MCF 10A (cell line): ENCODE data around the gene ALDH7A1. TPM values are rescaled to one million over a fixed set of nuclear protein-coding genes. Genes with fewer than 3 reads are reported as not detected.

Source experiments
- Bru-seq: library from RNA; stranded (reverse); fragments of 400-500 nt; gene quantifications from one replicate; lab custom pipeline; 2021; lab: Mats Ljungman, UMichigan
- BruChase-seq, 2 experiments: library from RNA; stranded (reverse); fragments of 400-500 nt; gene quantifications; one replicate each; lab custom pipeline; 2021; lab: Mats Ljungman, UMichigan
- BruUV-seq: library from RNA; stranded (reverse); fragments of 400-500 nt; replicated peaks from 2 replicates; lab custom pipeline; 2021; lab: Mats Ljungman, UMichigan
- CTCF ChIA-PET: fragments of 300-600 bp; sonication (Branson Sonifier 250); formaldehyde crosslinking; extraction: SDS; loops from one replicate; lab custom pipeline; 2021; ENCODE audit warnings: antibody characterized with exemption, inconsistent platforms; lab: Yijun Ruan, JAX
- POLR2A ChIA-PET: fragments of 300-600, 350-650 bp; sonication (Branson Sonifier 250); formaldehyde crosslinking; extraction: SDS; loops from one replicate; lab custom pipeline; 2020; ENCODE audit warnings: antibody characterized with exemption, inconsistent platforms; lab: Yijun Ruan, JAX
- DNase-seq: peaks from one replicate; pipeline ENCODE4 v3.0.0-alpha.2; 2018; ENCODE audit not compliant: unreplicated experiment
- H3K27ac Mint-ChIP-seq: one replicate; pipeline ENCODE4 v1.8.0; 2022; ENCODE audit warnings: mild to moderate bottlenecking, low read depth, mixed read lengths; ENCODE audit not compliant: unreplicated experiment
- H3K27me3 Mint-ChIP-seq: one replicate; pipeline ENCODE4 v1.8.0; 2022; ENCODE audit warnings: mixed read lengths; ENCODE audit not compliant: insufficient read depth, unreplicated experiment
- H3K36me3 Mint-ChIP-seq: one replicate; pipeline ENCODE4 v1.8.0; 2022; ENCODE audit warnings: mild to moderate bottlenecking, moderate library complexity, mixed read lengths; ENCODE audit not compliant: insufficient read depth, unreplicated experiment
- H3K4me1 Mint-ChIP-seq: one replicate; pipeline ENCODE4 v1.8.0; 2022; ENCODE audit warnings: mixed read lengths; ENCODE audit not compliant: insufficient read depth, unreplicated experiment
- H3K4me3 Mint-ChIP-seq: one replicate; pipeline ENCODE4 v1.8.0; 2022; ENCODE audit warnings: mild to moderate bottlenecking, moderate library complexity, mixed read lengths; ENCODE audit not compliant: unreplicated experiment
- H3K9me3 Mint-ChIP-seq: one replicate; pipeline ENCODE4 v1.8.0; 2022; ENCODE audit warnings: mixed read lengths; ENCODE audit not compliant: unreplicated experiment
- intact Hi-C: fragments of 100-400 bp; cut with micrococcal nuclease; formaldehyde crosslinking; loops from 2 replicates; pipeline ENCODE4 v1.14.1; 2022
- long read RNA-seq: library from polyadenylated mRNA; stranded (forward); transcript quantifications from one replicate; pipeline ENCODE4 v2.0.0, GENCODE V29; 2022
- total RNA-seq: library from RNA; stranded (reverse); gene quantifications from 2 replicates; pipeline ENCODE4 v1.2.3, GENCODE V29; 2022
- TF ChIP-seq, protein P1 (sequence below): fragments of 200-600 bp; IDR thresholded peaks from one replicate; pipeline ENCODE4 v1.8.0; 2022; ENCODE audit warnings: antibody characterized with exemption, mild to moderate bottlenecking; ENCODE audit not compliant: unreplicated experiment

Gene ALDH7A1
- total RNA-seq: 46.8 and 89.1 TPM in 2 replicates
- percentile 61 among the genes with signal in this experiment for Bru-seq, nascent RNA
- BruChase-seq, experiment 1, labeled RNA remaining after a 6-hour chase: percentile 62 among the genes with signal in this experiment
- percentile 67 among the genes with signal in this experiment for BruChase-seq, experiment 2, labeled RNA remaining after a 2-hour chase
- long read RNA-seq, full-length matches to known transcripts: 84 of 100 reads
- long read RNA-seq, partial matches to known transcripts: 7 of 100 reads
- long read RNA-seq, other reads (novel, unspliced or antisense): 9 of 100 reads

DNA sequence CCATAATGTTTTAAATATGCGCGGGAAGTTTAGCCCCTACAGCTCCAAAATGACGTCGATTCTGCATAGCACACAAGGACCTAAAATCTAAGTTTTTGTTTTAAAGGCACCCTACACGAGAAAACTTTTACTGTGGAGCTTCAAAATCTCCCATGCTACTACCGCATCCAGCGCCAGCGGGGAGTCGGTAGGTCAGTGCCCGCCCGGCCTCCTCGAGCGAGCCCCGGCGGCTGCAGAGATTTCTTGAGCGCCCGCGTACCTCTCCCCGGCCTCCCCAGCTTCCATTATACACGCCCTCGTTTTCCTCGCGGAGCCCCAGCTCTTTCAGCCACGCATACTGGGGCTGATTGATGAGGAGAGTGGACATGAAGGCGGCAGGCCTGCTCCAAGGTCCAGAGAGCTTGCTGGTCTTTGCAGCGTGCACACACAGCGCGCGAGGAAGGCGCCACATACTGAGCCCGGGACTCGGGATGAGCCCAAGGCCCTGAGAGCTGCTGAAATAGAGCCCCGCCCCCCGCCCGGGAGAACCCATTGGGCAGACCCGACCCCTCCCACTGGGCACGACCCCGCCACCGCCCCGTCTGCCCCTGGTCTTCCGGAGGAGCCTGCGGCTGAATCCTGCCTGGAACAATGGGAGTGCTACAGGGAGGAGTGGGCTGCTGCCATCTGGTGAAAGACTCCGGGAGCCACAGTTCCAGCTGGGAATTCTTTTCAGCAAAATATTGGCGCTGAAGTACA is at the start of gene ALDH7A1:
TSS of gene ALDH7A1 (minus strand) at position 472 of the 738 bp plus-strand sequence. CDS start at position 451, 21 bp downstream.
- H3K27me3 Mint-ChIP-seq: no peaks in the 10 kb centered on the region
- peak; percentile 98 for DNase-seq
- H3K4me3 Mint-ChIP-seq: peak within 1 kb of the TSS; percentile 91
- H3K36me3 Mint-ChIP-seq: peaks cover 17% of the 10 kb centered on the region
- peaks cover 36% of the 10 kb centered on the region for H3K4me1 Mint-ChIP-seq
- peak within 1 kb of the TSS; percentile 84 for H3K27ac Mint-ChIP-seq
- TSS peak; percentile 47 for BruUV-seq
- ChIA-PET POLR2A (interaction anchor here (0.5 to 3.4 kb wide), 29 partner anchors 9 to 1935 kb away, joined by 3 to 26 read pairs (median 5); partner anchors contain the start of genes GRAMD2B and LMNB1), CTCF (interaction anchor here (0.5 to 3.6 kb wide), 38 partner anchors 8 to 929 kb away, joined by 3 to 25 read pairs (median 4); partner anchors contain the start of gene LMNB1)
- no peaks in the 10 kb centered on the region for H3K9me3 Mint-ChIP-seq
- intact Hi-C loops: loop anchor here (1.0 to 10.0 kb wide), 5 partner anchors 51 to 256 kb away; partner anchors contain the start of gene GRAMD2B
- TF ChIP-seq, protein P1, sequence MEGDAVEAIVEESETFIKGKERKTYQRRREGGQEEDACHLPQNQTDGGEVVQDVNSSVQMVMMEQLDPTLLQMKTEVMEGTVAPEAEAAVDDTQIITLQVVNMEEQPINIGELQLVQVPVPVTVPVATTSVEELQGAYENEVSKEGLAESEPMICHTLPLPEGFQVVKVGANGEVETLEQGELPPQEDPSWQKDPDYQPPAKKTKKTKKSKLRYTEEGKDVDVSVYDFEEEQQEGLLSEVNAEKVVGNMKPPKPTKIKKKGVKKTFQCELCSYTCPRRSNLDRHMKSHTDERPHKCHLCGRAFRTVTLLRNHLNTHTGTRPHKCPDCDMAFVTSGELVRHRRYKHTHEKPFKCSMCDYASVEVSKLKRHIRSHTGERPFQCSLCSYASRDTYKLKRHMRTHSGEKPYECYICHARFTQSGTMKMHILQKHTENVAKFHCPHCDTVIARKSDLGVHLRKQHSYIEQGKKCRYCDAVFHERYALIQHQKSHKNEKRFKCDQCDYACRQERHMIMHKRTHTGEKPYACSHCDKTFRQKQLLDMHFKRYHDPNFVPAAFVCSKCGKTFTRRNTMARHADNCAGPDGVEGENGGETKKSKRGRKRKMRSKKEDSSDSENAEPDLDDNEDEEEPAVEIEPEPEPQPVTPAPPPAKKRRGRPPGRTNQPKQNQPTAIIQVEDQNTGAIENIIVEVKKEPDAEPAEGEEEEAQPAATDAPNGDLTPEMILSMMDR: peak; percentile 40

DNA sequence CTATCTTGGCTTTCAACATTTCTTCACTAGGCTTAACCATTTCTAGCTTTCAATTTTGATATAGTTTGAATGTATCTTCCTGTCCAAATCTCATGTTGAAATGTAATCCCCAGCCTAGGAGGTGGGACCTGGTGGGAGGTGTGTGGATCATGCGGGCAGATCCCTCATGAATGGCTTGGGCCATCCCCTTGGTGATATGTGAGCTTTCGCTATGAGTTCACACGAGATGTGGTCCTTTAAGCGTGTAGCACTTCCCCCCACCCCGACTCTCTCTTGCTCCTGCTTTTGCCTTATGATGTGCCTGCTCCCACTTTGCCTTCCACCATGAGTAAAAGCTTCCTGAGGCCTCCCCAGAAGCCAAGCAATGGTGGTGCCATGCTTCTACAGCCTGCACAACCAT is 46.4 kb upstream of the ALDH7A1 start:
- no peak for DNase-seq
- Mint-ChIP-seq H3K4me1 (no peaks in the 10 kb centered on the region), H3K9me3 (peaks cover 8% of the 10 kb centered on the region), H3K4me3 (no peak overlapping the region), H3K36me3 (no peaks in the 10 kb centered on the region), H3K27ac (no peak overlapping the region), H3K27me3 (peaks cover 2% of the 10 kb centered on the region)
- ChIA-PET CTCF (interaction anchor here (0.7 to 1.3 kb wide), 3 partner anchors 17 to 168 kb away, joined by 3 to 6 read pairs (median 3); no protein-coding TSS in a partner anchor), POLR2A (no interaction called here)
- intact Hi-C loops: no loop called here
- TF ChIP-seq, protein P1: no peak
- no TSS peak for BruUV-seq

DNA sequence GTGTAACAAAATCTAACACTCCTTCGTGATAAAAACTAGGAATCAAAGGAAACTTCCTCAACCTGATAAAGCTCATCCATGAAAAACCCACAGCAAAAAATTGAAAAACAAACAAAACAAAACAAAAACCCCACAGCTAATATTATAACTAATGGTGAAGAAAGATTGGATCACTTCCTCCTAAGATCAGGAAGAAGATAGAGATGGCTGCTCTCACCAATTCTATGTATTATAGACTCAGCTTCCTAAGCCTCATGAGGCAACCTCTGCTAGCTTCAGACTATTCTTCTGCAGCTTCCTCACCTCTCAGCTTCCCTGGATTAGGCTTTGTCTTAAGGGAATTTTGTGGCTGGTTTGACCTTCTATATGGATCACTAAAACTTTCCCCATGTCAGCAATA is 45.8 kb upstream of the ALDH7A1 start:
- POLR2A ChIA-PET: no interaction called here
- BruUV-seq: no TSS peak
- H3K4me3 Mint-ChIP-seq: no peak overlapping the region
- CTCF ChIA-PET: interaction anchor here (0.5 to 1.3 kb wide), 4 partner anchors 17 to 168 kb away, joined by 3 to 6 read pairs (median 3); no protein-coding TSS in a partner anchor
- no peak for DNase-seq
- no peaks in the 10 kb centered on the region for H3K4me1 Mint-ChIP-seq
- H3K27ac Mint-ChIP-seq: no peak overlapping the region
- H3K9me3 Mint-ChIP-seq: peaks cover 8% of the 10 kb centered on the region
- no peaks in the 10 kb centered on the region for H3K36me3 Mint-ChIP-seq
- peaks cover 7% of the 10 kb centered on the region for H3K27me3 Mint-ChIP-seq
- intact Hi-C loops: no loop called here
- TF ChIP-seq, protein P1: no peak

DNA sequence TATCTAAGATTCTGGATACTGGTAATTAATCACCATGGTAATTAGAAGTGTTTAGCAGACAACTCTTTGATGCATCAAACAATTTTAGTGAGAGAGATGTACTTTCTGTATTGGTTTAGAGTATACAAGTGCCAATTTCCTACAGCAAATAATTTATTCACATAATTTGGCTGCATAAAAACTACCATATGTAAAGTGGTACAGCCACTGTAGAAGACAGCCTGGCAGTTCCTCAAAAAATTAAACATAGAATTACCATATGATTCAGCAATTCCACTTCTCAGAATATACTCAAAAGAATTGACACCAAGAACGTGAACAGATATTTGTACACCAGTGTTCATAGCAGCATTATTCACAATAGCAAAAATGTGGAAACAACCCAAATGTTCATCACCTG is 41.9 kb upstream of the ALDH7A1 start:
- Mint-ChIP-seq H3K36me3 (peaks cover 6% of the 10 kb centered on the region), H3K4me1 (no peaks in the 10 kb centered on the region), H3K27me3 (peaks cover 12% of the 10 kb centered on the region), H3K9me3 (no peaks in the 10 kb centered on the region), H3K4me3 (no peak overlapping the region), H3K27ac (no peak overlapping the region)
- ChIA-PET POLR2A (no interaction called here), CTCF (no interaction called here)
- TF ChIP-seq, protein P1: no peak
- no TSS peak for BruUV-seq
- intact Hi-C loops: no loop called here
- no peak for DNase-seq
